UCSD-AML1 (cell line): ENCODE data around the gene PACS1.
A peak's percentile ranks its signal among the peaks of the same experiment; 100 is the strongest.
"Not testable (repeated sequence)": the region's sequence is repeated elsewhere in the genome, so short reads cannot be mapped to it uniquely, and the experiment has no call there.

Experiments used
- DNase-seq: peaks from one replicate; lab custom pipeline; 2025; ENCODE audit not compliant: unreplicated experiment; lab: John Stamatoyannopoulos, UW

Gene PACS1

DNA sequence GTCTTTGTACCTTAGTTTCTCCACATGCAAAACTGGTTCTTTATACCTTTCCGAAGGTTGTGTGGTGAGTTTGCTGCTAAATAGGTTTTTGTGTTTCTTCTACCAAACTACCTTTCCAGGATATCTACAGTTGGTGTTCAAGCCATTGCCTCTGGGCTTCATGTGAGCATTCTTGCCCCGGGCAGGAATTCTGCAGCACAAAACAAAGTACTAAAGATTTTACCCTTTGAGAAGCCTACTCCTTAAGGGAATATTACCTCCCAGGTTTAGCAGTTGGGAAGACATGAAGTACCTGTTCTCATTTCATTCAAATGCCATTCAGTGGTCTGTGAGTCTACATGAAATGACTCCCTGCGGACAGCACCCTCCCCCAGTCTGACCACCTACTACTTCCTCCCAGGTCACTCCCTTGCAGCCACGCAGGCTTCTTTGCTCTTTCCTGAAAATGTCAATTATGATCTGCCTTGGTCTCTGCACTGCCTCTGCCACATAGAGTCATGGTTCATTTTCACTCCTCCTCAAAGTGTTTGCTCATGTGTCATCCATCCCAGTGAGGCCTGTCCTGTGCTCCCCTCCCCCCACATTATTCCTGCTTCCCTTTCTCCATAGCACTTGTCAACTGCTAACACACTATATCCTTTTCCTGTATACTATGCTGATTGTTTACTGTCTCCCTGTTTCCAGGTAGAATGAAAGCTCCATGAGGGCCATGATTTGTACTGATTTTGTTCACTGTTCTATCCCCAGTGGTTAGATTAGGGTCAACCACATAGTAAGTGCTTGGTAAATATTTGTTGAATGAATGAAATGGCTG, 36.9 kb downstream of the PACS1 start:
- DNase-seq: peak; percentile 43

DNA sequence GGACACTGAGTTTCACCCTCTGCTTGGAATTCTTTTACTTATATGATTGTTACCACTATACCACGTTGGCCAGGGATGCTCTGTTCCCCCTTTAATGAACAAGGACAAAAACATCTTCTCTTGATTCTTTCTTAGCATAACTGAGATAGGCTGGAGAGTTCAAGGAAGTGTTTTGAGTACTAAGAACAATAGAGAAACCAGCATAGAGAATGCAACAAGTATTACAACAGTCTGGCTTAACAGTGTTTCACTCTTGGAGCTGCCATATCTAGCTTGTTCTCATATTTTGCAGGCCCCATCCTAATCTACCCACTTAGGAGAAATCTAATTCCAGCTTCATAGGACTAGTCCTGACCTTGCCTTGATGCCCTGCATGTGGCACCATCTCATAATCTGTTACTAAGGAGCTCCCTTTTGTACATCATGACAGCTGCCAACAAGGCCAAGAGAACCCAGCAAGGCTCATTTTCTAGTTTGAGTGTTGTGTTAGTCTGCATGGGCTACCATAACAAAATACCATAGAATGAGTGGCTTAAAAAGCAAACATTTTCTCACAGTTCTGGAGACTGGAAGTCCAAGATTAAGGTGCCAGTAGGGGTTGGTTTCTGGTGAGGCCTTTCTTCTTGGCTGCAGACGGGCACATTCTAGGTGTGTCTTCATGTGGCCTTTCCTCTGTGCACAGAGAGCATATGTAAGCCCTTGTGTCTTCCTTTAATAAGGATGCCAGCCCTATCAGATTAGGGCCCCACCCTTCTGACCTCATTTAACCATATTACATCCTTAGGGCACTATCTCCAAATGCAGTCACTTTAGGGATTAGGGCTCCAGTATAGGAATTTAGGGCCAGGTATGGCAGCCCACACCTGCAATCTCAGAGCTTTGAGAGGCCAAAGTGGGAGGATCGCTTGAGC, 37.8 kb downstream of the PACS1 start:
- no peak for DNase-seq

DNA sequence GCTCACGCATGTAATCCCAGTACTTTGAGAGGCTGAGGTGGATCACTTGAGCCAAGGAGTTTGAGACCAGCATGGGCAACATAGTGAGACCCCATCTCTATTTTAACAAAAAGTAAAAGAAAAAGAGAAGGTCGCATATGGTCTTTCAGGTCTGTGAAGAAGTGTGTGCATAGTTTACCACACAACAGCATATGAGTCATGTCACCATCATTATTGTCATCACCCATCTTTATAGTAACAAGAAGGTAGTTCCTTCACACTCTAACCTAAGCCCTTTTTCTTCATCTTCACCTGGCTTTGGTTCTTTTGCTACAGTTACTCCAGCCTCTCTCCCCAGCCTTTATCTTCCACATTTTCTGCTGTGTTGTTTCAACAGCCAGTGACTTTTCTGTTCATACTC, 39.2 kb downstream of the PACS1 start:
- DNase-seq: no peak

DNA sequence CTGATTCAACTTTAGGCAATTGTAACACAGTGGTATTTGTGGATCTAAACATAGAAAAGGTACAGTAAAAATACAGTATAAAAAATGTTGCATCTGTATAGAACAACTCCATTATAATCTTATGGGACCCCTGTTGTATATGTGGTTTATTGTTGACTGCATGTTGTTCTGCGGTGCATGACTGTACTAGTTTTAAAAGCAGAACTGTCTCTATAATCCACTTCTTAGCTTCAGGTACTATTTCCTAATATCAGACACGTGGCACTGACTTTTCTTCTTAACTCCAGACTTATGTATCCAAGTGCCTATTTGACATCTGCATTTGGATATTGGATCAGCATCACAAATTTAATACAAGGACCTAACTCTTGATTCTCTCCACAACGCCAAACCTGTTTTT, 41.1 kb downstream of the PACS1 start:
- no peak for DNase-seq

DNA sequence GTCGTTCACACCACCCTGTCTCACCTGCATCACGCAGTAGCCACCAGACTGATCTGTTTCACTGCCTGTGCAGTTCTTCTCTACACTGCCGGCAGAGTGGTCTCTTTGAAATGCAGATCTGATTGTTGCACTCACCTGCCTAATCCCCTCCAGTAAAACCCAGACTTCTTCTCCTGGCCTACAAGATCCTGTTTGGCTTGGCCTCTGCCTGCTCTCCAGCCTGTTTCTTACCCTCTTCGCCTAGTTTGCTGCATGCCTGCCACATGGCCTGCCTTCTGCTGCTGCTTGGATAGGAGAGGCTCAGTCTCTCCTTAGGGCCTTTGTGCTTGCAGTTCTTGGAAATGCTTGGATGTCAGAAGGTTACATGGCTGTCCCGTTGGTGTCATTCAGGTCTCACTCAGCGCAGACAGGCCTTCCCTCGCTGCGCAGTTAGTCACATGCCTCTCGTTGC, 42.0 kb downstream of the PACS1 start:
- DNase-seq: no peak

DNA sequence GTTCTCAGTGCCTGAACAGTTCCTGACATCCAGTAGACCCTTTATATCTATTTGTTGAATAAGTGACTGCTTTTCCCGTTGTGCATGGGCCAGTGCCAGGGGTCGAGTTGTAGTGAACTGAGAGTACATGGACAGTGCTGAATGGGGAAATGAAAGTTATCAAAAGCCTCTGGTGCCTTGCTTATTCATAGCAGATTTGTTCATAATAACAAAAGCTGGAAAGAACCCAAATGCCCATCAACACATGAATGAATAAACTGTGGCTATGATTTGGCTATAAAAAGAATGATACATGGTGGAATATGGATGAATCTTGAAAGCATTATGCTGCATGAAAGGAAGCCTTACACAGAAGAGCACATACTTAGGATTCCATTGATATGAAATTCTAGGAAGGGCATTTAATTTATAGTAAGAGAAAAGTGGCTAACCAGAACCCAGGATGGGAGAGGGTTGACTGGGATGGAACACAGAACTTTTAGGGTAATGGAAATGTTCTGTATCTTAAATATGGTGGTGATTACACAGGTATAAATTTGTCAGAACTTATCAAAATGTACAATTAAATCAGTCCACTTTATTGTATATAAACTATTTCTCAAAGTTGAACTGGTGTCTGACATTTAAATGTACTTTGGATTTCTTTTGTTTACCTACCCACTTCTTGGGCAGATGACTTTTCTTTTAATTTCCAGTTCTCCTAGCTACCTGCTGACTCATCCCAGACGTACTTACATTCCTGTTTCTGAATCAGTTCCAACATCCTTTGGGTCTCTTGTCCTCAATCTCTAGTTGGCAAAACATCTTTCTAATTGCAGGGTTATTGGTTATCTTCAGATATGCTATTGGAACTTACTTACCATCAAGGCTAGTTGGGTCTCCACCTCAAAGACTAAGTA, 42.8 kb downstream of the PACS1 start:
- no peak for DNase-seq

DNA sequence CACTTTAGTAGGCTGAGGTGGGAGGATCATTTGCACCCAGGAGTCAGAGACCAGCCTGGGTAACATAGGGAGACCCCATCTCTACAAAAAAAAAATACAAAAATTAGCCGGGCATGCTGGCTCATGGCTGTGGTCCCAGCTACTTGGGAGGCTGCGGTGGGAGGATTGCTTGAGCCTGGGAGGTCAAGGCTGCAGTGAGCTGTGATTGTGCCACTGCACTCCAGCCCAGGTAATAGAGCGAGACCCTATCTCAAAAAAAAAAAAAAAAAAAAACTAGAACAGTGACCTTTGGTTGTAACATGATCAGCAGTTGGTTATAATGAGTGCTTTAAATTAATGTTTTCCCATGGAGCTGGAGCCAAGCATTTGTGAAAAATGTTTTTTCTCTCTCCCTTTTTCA, 44.9 kb downstream of the PACS1 start:
- not testable (repeated sequence) for DNase-seq

DNA sequence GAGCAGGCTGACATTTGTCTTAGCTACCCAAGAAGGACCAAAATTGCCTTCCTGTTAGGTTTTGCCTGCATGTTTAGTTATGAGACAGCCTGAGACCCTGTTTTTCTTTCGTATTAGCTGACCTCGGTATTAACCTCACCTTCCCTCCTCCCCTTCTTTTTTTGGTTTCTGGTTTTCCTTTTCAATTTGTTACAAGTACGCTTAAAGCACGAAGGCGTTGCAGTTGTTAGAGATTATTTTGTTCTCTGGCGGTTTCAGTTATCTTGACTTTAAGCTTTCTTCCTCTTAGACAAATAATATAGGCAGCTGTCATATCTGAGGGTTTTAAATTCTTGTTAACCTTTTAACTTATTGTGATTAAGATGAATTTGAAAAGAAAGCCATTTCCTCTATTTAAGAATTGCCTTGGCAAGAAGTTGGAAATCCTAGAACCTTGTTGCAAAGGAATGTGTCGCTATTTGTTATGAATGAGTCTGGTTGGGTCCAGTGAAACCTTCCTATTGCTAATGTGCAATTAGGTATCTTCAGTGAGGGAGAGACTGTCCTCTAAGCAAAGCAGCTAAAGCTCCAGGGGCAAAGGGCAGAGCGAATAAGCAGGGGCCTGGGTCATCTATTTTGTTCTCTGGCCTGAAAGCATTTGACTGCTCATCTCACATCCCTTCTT, 45.7 kb downstream of the PACS1 start:
- no peak for DNase-seq

DNA sequence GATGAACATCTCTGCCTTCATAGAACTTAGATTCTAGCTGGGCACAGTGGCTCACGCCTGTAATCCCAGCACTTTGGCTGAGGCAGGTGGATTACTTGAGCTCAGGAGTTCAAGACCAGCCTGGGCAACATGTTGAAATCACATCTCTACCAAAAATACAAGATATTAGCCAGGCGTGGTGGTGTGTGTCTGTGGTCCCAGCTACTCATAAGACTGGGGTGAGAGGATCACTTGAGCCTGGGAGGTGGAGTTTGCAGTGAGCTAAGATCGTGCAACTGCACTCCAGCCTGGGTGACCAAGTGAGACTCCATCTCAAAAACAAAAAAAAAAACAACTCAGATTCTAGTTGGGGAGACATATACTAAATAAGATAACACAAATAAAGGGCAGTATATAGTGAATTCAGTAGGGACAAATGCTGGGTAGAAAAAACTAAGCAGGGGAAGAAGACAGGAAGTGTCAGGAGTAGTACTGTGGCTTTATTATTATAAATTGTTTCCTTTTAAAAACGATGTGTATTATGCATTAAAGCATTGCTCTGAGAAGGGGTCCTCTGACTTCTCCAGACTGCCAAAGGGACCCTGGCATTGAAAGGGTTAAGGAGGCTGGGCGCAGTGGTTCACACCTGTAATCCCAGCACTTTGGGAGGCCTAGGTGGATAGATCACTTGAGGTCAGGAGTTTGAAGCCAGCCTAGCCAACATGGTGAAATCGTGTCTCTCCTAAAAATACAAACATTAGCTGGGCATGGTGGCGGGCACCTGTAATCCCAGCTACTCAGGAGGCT, 46.7 kb downstream of the PACS1 start:
- no peak for DNase-seq

DNA sequence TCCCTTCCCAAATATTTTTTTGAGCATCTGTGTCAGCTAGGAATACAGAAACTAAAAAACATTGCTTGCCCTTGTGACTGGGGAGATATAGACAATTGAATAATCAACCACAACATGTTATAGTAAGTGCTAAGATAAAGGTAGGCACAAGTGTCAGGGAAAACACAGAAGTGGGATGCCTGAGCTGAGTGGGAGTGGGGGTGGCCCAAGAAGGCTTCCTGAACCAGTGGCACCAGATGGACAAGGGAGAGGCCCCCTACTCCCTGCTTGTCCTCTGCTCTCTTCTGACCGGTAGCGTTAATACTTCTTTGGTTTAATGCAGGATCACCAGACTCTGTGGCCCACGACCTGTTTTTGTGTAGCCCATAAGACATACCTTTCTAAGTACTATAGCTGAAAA, 48.8 kb downstream of the PACS1 start:
- no peak for DNase-seq

DNA sequence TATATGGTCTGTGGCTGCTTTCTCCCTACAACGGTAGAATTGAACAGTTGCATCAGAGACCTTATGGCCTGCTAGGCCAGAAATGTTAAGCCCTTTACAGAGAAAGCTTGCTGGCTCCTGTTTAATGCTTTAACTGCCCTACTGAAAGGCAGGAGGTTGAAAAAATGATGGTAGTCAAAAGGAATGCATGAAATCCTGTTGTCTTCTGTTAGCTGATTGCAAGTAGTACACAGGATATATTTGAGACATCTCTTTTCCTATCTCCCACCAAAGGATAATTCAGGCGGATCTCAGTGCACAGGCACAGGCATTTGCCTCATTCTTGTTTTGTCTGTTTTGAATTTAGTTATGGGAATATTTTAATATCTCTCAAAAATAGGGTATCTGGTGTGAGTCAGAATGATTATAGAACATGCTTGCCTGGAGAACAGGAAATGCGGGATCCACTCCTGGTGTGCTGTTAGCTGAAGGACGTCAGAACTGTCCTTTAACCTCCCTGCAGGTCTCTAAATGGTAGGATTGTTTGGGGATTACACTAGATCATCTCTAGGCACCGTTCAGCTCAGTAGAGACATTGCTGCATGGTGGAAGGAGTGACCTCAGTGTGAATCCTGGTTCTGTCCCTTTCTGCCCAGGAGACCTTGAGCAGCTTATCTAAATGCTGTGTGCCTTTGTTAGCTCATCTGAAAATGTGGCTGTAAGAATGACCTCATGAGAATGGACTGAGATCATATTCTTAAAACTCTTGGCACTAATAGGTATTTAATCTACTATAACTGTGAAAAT, 49.5 kb downstream of the PACS1 start:
- no peak for DNase-seq

DNA sequence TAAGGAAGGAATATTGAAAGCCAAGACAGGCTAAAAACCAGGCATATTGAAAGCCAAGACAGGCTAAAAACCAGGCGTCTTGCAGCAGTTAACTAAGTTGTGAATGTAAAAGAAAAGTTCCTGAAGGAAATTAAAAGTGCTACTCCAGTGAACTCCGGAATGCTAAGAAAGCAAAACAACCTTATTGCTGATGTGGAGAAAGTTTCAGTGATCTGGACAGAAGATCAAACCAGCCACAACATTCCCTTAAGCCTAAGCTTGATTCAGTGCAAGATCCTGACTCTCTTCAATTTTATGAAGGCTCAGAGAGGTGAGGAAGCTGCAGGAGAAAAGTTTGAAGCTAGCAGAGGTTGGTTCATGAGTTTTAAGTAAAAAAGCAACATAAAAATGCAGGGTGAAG, 51.4 kb downstream of the PACS1 start:
- no peak for DNase-seq

DNA sequence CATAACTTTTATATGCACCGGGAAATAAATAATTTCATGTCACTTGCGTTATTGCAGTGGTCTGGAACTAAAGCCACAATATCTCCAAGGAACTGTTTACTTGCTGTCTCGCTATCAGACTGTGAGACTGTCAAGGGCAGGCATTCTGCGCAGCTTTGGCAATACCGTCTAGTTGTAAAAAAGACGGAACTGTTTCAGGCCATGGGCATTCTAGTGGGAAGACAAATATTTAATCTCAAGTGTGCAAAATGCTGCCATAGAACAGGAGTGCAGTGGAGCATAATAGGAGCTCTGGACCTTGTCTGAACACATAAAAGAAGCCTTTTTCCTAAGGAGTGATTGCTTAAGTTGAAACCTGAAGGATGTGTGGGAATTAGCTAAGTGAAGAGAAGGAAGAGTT, 53.8 kb downstream of the PACS1 start:
- no peak for DNase-seq

DNA sequence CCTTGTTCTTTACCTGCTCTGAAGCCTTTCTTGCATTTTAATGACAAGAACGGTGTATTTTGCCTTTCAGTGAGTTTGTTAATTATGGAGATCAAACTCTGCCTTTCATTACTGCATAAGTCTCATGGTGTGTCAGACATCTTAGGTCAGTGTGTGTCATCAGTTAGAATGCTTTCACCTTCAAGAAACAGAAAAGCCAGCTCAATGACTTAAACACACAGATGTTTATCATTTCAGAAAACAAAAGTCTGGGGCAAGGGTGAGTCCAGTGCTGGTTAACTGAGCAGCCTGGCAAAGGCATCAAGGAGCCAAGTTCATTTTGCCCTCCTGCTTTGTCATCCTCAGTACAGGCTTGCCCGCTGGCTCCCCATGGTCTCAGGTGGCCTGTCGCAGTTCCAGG, 54.5 kb downstream of the PACS1 start:
- no peak for DNase-seq

DNA sequence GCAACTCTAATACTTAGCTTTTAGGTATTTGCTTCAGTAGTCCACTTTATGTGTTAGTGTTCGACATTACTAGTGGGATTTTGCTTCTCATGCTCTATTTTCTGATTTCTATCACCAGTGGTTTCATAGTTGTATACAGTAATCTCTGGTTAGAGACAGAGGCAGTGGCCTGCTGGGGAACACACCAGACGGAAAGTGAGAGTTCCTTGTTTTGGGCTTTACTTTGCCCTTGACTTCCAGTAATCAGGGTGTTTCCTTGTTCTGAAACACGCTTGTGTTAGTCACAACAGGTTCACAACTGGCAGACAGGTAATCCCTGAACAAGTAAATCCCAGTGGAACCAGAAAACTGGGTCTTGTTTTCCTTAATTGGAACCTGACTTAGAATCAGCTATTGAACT, 56.0 kb downstream of the PACS1 start:
- no peak for DNase-seq

DNA sequence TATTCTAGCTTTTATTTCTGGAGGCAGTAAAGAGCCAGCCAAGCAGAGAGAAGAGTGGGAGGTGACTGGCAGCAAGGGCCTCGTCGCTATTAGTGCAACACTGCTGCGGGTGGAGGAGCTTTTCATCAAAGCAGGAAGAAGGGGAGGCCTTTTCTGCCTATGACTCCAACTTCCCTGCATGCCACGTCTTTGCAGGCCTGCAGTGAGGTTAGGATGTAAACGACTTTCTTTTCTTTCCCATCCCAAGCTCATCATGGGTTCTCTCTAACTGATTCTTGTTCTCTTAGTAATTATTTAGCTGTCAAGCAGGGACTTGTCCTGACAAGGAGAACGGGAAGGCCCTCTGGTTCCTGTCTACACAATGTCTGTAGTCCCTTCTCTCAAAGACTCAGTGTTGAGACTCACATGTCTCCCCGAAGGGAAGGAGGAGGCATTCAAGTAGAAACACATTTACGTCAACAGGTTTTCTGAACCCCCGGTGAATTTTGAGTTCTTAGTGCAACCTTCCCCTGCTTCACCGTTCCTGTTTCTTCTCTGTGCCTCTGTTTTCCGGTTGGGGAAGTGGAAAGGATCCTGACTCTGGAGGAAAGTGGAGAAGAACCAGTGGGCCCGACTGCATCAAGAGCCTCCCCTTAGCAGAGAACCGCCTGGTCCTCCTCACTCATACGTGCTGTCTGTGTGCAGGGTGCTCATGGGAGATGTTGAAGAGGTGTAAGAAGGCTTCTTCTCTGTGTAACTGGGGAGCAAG, 56.9 kb downstream of the PACS1 start:
- peak; percentile 56 for DNase-seq

DNA sequence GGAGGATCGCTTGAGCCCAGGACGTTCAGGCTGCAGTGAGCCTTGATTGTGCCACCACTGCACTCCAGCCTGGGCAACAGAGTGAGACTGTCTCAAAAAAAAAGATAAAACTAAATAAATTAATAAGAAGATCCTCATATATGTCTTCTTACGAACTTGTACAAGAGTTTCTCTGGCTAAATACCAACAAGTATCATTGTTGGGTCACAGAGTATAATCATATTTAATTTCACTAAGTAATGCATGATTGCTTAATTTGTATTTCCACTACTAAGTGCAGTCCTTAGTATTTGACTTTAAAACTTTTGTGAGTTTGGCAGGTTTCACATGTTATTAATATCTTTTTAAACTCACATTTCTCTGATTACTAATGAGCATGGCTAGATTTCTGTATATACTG, 60.9 kb downstream of the PACS1 start:
- no peak for DNase-seq

DNA sequence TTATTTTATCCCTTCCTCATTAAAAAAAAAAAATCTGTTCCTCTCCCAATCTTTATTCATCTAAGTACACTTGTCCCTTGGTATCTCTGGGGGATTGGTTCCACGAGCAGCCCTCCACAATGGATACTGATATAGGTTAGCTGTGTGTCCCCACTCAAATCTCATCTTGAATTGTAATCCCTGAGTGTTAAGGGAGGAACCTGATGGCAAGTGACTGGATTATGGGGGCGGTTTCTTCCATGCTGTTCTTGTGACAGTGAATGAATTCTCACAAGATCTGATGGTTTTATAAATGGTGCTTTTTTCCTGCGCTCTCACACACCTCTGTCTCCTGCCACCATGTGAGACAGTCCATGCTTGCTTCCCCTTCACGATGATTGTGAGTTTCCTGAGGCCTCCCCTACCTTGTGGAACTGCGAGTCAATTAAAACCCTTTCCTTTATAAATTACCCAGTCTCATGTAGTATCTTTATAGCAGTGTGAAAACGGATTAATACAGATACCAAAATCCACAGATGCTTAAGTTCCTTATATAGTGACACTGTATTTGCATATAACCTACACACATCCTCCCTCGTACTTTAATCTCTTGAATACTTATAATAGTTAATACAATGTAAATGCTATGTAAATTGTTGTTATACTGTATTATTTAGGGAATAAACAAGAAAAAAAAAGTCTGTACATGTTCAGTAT, 62.0 kb downstream of the PACS1 start:
- no peak for DNase-seq
